ENCODE measurements around the gene RALBP1.

DNA sequence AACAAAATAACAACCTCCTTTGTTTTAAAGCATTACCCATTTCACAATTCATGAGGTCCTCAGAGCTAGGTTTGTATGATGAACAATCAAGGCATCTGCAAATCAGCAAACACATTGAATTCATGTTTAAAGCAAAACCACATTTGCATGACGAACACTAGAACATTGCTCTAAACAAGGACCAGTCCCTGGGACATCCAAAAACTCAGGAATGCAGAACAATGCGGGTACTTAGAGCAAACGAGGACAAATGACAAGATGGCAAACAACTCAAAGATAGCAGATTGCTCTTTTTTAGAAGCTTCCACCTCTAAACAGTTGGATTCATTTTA is 45.7 kb upstream of the RALBP1 start:
- no peak for TF ChIP-seq POLR2A (IDR thresholded peaks at IDR 0.05; ENCODE audit: borderline replicate concordance, extremely low read depth, insufficient read depth, insufficient read length)
- TF ChIP-seq, protein P1, sequence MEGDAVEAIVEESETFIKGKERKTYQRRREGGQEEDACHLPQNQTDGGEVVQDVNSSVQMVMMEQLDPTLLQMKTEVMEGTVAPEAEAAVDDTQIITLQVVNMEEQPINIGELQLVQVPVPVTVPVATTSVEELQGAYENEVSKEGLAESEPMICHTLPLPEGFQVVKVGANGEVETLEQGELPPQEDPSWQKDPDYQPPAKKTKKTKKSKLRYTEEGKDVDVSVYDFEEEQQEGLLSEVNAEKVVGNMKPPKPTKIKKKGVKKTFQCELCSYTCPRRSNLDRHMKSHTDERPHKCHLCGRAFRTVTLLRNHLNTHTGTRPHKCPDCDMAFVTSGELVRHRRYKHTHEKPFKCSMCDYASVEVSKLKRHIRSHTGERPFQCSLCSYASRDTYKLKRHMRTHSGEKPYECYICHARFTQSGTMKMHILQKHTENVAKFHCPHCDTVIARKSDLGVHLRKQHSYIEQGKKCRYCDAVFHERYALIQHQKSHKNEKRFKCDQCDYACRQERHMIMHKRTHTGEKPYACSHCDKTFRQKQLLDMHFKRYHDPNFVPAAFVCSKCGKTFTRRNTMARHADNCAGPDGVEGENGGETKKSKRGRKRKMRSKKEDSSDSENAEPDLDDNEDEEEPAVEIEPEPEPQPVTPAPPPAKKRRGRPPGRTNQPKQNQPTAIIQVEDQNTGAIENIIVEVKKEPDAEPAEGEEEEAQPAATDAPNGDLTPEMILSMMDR (IDR thresholded peaks at IDR 0.05 in 2 of 3, conservative IDR thresholded peaks at IDR 0.05 in 1 of 3; ENCODE audit: borderline replicate concordance in 1 of 3, insufficient read depth in 1 of 3, low read depth in 2 of 3, low read length in 2 of 3): no peak
- TF ChIP-seq CEBPB (IDR thresholded peaks at IDR 0.05; ENCODE audit: low read depth): no peak
- no peak for TF ChIP-seq RAD21 (IDR thresholded peaks at IDR 0.05; ENCODE audit: low read depth)
- TF ChIP-seq POLR2AphosphoS5 (IDR thresholded peaks at IDR 0.05; ENCODE audit: low read depth, low read length): no peak
- TF ChIP-seq YY1 (IDR thresholded peaks at IDR 0.05; ENCODE audit: extremely low read depth, insufficient replicate concordance, low read depth, low read length): no peak
- TF ChIP-seq ZFX (IDR thresholded peaks at IDR 0.05): no peak
- TF ChIP-seq EZH2 (IDR thresholded peaks at IDR 0.05): no peak
- TF ChIP-seq, protein P2, sequence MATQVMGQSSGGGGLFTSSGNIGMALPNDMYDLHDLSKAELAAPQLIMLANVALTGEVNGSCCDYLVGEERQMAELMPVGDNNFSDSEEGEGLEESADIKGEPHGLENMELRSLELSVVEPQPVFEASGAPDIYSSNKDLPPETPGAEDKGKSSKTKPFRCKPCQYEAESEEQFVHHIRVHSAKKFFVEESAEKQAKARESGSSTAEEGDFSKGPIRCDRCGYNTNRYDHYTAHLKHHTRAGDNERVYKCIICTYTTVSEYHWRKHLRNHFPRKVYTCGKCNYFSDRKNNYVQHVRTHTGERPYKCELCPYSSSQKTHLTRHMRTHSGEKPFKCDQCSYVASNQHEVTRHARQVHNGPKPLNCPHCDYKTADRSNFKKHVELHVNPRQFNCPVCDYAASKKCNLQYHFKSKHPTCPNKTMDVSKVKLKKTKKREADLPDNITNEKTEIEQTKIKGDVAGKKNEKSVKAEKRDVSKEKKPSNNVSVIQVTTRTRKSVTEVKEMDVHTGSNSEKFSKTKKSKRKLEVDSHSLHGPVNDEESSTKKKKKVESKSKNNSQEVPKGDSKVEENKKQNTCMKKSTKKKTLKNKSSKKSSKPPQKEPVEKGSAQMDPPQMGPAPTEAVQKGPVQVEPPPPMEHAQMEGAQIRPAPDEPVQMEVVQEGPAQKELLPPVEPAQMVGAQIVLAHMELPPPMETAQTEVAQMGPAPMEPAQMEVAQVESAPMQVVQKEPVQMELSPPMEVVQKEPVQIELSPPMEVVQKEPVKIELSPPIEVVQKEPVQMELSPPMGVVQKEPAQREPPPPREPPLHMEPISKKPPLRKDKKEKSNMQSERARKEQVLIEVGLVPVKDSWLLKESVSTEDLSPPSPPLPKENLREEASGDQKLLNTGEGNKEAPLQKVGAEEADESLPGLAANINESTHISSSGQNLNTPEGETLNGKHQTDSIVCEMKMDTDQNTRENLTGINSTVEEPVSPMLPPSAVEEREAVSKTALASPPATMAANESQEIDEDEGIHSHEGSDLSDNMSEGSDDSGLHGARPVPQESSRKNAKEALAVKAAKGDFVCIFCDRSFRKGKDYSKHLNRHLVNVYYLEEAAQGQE (IDR thresholded peaks at IDR 0.05; ENCODE audit: low read depth): no peak
